ENCODE results near the gene ANKRD61.
"Not testable (repeated sequence)": the region's sequence is repeated elsewhere in the genome, so short reads cannot be mapped to it uniquely, and the experiment has no call there.

The ANKRD61 gene

DNA sequence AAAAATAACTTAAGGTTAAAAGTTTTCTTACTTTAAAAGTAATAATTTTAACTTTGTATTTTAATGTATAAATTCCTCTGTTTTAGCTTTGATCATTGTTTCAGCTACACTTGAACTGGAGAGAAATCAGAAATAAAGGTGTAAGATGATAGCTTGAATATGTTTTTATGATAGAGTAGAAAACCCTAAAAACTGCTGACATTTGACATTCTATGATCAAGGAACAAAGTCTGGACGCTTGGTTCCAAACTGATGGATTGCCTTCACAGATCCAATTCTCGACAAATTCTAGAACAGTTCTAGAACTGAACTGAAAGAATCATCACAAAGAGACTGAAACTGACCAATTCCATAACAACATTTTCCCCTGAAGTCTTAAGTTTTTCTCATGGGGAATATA lies at the start of gene ANKRD61:
ANKRD61 (plus strand) TSS at position 389 of the 400 bp plus-strand sequence; CDS start at position 389, 0 bp downstream.
- DNase-seq (ENCODE audit: low spot score): no peak
- TF ChIP-seq, protein P1, sequence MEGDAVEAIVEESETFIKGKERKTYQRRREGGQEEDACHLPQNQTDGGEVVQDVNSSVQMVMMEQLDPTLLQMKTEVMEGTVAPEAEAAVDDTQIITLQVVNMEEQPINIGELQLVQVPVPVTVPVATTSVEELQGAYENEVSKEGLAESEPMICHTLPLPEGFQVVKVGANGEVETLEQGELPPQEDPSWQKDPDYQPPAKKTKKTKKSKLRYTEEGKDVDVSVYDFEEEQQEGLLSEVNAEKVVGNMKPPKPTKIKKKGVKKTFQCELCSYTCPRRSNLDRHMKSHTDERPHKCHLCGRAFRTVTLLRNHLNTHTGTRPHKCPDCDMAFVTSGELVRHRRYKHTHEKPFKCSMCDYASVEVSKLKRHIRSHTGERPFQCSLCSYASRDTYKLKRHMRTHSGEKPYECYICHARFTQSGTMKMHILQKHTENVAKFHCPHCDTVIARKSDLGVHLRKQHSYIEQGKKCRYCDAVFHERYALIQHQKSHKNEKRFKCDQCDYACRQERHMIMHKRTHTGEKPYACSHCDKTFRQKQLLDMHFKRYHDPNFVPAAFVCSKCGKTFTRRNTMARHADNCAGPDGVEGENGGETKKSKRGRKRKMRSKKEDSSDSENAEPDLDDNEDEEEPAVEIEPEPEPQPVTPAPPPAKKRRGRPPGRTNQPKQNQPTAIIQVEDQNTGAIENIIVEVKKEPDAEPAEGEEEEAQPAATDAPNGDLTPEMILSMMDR (IDR thresholded peaks at IDR 0.05; ENCODE audit: extremely low read depth, missing control alignments): no peak

DNA sequence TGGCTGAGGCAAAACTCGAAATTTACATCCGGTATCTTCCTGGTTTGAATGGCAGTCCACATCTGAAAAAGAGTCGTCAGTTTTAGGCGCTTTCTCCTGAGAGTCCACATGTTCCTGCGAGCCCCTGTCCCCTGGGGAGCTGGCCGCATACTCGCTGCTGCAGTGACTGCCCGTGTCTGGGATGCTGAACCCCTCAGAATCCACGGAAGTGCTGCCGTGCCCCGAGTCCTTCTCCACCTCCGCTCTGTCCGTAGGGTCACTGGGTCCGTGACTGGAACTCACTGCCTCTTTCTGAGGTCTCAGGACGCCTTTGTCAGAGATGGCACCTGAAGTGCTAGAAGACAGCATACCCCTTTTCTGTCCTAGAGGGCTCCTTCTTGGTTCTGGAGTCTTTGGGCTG lies 44.1 kb upstream of the ANKRD61 start:
- DNase-seq (ENCODE audit: low spot score): not testable (repeated sequence)

DNA sequence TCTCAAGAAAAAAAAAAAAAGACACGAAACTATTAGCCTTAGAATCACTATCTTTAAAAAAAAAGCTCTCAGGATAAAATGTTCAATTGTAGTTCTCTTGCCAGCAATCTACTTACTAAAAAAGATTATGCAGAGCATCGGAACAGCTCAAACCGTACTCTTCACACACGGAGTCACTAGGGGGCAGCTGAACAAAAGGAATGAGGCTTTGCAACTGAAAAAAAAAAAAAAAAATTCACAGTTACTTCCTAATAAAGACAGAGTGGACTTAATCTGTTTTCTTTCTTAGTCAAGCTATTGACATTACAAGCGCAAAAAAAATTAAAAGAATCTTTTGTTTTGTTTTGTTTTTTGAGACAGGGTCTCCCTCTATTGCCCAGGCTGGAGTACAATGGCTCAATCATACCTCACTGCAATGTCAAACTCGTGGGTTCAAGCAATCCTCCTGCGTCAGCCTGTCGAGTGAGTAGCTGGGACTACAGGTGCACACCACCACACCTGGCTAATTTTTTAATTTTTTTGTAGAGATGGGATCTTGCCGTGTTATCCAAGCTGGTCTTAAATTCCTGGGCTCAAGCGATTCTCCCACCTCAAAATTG lies 33.9 kb upstream of the ANKRD61 start:
- DNase-seq (ENCODE audit: low spot score): peak; percentile 48
- TF ChIP-seq, protein P1 (IDR thresholded peaks at IDR 0.05; ENCODE audit: extremely low read depth, missing control alignments): peak; percentile 29

DNA sequence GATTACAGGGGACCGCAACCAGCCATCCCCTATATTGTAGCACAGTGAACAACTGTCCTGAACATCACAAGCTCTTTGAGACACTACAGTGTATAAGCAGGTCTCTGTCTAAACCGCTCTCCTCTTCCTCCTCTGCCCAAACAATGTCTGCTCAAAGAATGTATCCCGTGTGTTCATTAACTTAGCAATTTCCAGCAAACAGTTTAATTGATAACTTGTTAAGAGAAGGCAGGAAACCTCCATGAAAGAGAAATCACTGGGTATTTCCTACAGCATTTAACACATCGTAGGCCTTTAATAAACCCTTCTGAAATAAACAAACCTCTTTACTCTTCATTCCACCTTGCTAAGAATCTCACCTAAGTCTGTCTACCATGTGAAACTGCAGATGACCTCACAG lies 23.8 kb upstream of the ANKRD61 start:
- no peak for DNase-seq (ENCODE audit: low spot score)
- TF ChIP-seq, protein P1 (IDR thresholded peaks at IDR 0.05; ENCODE audit: extremely low read depth, missing control alignments): no peak

DNA sequence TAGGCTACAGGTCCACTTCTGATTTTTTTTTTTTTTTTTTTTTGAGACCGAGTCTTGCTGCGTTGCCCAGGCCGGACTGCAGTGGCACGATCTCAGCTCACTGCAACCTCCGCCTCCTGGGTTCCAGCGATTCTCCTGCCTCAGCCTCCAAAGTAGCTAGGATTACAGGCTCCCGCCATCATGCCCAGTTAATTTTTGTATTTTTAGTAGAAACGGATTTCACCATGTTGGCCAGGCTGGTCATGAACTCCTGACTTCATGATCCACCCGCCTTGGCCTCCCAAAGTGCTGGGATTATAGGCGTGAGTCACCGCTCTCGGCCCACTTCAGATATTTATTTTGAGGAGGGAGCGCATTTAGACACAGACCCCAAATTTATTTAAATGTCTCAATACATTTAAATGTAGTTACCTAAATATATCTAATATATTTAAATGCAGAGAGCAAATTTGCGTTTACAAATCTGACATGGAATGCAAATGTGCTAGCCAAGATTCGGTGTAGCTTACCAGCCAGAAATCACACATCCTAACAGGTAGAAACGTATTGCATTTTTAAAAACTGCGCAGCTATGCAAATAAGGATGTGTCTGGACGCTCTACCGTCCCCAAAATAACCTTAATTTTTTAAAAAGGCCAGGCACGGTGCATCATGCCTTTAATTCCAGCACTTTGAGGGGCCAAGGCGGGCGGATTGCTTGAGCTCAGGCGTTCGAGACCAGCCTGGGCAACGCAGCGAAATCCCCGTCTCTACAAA lies 23.2 kb upstream of the ANKRD61 start:
- DNase-seq (ENCODE audit: low spot score): not testable (repeated sequence)

DNA sequence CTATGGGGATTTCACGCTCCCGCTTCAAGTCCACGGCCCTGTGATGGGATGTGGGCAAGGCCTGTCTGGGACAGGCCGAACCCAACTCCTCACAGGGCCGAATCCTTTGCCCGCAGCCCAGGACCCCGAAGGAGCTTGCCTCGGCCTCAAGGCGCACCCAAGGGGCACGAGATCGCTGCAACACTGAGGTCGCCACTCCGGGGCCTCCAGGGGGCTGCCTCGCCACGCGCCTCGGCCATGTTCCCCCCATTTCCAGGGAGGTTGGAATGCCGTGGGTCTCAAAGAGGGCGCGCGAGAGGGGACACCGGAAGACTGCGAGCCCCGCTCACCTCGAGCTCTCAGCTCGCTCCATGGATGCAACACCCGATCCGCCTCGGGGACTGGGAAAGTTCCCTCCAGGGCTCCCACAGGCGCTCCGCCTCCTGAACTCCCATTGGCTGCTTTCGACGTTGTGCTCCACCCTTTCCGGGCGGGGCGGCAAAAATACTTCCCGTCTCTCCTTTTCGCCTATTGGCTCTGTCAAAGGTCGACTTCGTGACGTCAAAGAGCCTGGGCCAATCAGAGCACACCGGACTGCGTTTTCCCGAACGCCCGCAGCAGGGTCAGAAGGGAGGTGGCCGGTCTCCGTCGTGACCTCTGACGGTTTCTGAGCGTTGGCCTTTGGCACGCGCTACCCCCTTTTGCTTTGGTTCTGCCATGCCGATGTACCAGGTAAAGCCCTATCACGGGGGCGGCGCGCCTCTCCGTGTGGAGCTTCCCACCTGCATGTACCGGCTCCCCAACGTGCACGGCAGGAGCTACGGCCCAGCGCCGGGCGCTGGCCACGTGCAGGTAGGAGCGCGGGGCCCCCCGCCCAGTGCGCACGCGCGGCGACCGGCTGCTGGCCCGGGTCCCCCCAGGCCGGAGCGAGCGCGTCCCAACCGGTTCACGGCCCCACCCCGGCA lies 22.2 kb upstream of the ANKRD61 start, which contains the start of the genes AIMP2 and PMS2:
AIMP2 (plus strand) TSS at position 605 of the 944 bp plus-strand sequence; CDS start at position 697, 92 bp downstream.
PMS2 (minus strand) TSS at position 382 of the 944 bp plus-strand sequence; CDS start at position 352, 30 bp downstream.
- DNase-seq (ENCODE audit: low spot score): peak; percentile 95
- TF ChIP-seq, protein P1 (IDR thresholded peaks at IDR 0.05; ENCODE audit: extremely low read depth, missing control alignments): no peak

DNA sequence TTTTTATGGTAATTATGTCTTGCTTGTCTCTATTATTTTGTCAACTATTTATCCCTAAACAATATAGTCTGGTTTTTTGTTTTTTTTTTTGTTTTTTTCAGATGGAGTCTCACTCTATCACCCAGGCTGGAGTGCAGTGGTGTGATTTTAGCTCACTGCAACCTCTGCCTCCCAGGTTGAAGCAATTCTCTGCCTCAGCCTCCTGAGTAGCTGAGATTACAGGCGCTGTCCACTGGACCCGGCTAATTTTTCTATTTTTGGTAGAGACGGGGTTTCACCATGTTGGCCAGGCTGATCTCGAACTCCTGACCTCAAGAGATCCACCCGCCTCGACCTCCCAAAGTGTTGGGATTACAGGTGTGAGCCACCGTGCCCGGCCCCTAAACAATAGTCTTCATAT lies 20.8 kb upstream of the ANKRD61 start:
- DNase-seq (ENCODE audit: low spot score): not testable (repeated sequence)

DNA sequence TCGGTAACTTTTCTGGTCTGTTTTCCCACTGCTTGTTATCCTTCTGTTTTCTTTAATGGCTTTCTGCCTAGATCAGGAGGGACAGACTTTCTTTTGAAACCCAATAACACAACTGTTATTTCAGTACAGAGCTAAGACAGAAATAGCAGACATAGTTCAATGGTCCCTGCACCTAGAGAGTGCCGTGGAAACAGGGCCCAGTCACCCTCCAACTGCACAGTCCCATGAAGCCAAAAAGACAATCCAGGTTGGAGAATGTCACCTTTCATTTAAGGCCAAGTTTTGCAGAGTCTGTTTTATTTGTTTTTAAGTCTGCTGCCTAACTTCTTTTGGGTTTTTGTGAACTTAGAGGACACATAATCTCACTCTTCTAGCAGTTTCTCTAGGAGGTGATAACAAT lies 19.6 kb upstream of the ANKRD61 start:
- TF ChIP-seq, protein P1 (IDR thresholded peaks at IDR 0.05; ENCODE audit: extremely low read depth, missing control alignments): no peak
- no peak for DNase-seq (ENCODE audit: low spot score)
